HG03520 (cell line): ENCODE results near the gene HOXD3.

Experiments
- ATAC-seq: cut with Tn5 transposase; IDR thresholded peaks from one replicate; pipeline ENCODE4 v1.9.1; 2021; ENCODE audit warnings: mild to moderate bottlenecking, moderate library complexity; ENCODE audit not compliant: unreplicated experiment

The HOXD3 gene

DNA sequence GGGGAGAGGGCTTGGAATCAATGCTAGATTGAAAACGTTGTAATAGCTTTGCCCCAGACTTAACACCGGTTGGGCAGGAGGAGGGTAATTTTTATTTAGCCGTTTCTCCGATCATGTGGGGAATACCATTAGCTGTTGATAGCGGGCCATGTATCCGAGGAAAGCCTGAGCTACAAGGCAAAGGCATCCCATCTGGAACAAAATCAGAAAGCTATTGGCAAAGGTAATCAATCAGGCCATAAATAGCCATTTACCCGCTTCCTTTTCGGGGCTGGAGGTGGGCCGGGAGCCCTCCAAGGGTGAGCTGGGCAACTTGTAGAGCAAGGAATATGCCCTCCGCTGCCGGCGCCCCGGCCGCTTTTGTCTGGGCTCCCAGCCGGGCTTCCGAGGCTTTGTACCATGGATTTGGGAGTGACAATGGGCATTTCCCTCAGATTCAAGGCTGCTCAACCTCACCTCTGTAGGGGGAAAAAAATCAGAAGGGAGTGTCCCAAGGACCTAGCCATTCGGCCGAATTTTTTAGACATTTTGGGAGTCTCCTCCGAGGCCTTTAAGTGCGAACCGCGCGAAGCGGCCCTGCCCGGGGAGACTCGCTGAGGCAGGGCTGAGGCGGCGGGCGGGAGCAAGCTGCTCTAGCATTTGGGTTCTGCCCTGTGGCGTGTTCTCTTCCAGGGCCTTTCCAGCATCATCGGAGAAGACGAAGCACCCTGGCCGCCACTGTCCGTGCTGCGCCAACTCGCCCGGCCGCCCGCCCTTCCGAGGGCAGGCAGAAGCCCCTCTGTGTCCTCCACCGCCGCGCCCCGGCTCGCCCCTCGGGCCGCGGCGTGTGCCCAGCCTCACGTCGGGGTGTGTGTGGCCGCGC is 35.7 kb upstream of the HOXD3 start:
- no peak for ATAC-seq

DNA sequence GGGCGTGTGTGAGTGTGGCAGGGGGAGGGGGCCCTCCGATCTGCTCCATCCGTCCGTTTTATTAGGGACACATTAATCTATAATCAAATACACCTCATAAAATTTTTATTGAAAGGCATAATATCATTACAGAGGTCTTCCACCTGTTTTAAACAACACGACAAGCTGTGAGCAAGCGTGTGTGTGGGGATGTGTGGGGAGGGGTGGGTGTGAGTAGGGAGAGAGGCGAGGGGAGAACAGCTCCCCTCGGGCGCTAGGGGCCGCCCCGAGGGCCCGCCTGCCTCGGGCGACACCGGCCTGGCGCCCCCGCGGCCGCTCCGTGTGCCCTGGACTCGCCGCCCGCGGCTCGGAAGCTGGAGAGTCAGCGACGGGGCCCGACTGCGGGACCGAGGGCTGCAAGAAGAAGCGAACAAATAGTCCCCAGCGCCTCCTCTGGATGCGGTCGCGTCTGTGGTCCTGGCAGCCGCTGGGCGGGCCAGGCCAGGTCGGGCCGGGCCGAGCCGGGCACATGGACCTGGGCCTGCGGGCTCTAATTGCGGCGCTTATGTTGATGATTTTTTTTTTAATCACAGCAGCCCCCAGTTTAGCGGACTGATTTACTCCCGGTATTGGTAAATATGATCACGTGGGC is 34.9 kb upstream of the HOXD3 start:
- no peak for ATAC-seq

DNA sequence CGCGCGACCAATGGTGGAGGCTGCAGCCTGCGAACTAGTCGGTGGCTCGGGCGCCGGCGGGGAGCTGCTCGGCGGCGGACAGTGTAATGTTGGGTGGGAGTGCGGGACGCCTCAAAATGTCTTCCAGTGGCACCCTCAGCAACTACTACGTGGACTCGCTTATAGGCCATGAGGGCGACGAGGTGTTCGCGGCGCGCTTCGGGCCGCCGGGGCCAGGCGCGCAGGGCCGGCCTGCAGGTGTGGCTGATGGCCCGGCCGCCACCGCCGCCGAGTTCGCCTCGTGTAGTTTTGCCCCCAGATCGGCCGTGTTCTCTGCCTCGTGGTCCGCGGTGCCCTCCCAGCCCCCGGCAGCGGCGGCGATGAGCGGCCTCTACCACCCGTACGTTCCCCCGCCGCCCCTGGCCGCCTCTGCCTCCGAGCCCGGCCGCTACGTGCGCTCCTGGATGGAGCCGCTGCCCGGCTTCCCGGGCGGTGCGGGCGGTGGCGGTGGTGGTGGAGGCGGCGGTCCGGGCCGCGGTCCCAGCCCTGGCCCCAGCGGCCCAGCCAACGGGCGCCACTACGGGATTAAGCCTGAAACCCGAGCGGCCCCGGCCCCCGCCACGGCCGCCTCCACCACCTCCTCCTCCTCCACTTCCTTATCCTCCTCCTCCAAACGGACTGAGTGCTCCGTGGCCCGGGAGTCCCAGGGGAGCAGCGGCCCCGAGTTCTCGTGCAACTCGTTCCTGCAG is 34.3 kb upstream of the HOXD3 start, which contains the start of gene HOXD9:
Gene HOXD9 (plus strand): TSS at position 37 of the 728 bp plus-strand sequence. CDS start 50 bp downstream, at position 87.
- ATAC-seq, result no peak

DNA sequence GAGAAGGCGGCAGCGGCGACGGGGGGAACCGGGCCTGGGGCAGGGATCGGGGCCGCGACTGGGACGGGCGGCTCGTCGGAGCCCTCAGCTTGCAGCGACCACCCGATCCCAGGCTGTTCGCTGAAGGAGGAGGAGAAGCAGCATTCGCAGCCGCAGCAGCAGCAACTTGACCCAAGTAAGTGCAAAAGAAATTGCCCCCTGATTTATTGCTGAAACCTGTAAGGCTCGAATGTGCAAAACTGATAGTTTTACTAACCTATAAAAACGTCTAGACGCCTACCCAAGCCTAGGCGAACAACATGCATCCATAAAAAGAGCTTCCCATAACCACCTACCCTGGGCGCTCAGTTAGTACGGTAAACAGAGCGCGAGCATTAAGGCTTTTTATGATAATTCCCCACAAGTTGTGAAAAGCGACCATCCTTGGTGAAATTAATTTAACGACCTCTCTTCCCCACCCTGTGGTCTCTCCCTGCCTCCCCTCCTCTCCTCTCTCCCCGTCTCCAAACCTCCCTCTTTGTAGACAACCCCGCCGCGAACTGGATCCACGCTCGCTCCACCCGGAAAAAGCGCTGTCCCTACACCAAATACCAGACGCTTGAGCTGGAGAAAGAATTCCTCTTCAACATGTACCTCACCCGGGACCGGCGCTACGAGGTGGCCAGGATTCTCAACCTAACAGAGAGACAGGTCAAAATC is 33.5 kb upstream of the HOXD3 start:
- no peak for ATAC-seq

DNA sequence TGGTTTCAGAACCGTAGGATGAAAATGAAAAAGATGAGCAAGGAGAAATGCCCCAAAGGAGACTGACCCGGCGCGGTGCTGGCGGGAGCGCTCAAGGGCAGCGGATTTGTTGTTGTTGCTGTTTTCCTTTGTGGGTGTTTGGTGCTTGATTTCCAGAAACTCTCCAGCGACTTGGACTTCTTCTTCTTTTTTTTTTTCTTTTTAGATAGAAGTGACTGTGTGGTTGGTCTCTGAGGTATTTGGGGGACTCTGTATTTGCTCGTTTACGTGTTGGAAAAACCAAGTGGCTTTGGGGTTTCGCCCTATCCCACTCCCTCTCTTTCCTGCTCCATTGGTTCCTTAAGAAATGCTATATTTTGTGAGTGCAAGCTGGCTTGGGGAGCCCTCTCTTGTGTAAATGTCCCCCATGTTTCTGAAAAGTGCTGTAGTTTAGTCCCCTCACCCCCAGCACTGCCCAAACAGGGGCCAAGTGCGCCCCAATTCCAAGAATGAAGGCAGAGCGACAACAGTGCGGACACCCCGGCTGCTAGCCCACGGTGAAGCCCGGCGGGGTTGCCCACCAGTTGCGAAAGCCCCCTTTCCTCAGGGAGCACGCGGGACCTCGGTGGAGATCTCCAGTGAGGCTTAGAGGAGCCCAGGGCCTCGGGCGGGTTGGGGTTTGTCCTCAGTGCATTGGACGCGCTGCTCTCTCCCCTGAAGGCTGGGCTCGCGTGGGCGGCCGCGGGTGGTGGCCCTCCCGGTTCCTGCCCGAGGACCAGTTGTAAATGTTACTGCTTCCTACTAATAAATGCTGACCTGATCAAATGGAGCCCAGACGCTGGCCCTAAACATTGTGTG is 32.8 kb upstream of the HOXD3 start:
- ATAC-seq, result no peak

DNA sequence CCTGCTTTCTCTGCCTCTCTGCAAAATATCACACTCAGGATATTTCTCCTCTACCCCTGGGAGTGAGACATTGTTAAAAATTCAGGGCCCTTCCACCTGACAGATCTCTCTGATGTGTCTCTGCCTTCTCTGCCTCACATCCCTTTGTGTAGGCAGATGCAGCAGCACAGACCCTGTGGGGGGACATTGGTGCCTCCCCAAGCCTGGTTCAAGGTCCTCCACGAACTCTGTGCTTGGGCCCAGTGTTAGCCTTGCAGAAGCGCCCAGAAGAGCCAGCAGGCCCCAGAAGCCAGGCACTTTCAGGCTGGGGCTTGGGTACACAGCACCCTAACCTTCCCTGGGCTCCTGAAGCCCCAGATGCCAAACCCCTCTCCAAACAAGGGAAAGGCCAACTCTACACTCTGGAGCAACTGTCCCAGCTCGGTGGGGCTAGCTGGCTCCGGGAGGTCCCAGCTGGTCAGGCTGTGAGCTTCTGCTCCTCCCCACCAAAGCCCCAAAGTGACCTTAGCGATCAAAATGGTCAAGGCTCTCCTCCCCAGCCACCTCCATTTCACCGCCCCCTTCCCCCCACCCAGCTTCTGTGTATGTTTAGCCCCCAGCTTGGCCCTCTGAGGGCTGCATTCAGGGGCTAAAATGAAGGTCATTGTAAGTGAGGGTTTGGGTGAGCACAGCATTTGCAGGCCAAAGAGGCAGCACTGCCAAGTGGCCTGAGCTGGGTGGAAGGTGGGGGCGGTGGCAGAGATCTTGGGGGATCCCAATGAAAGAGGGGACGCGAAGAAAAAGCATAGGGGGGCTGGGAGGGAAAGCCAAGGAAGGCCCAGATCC is 31.9 kb upstream of the HOXD3 start:
- ATAC-seq, result no peak

DNA sequence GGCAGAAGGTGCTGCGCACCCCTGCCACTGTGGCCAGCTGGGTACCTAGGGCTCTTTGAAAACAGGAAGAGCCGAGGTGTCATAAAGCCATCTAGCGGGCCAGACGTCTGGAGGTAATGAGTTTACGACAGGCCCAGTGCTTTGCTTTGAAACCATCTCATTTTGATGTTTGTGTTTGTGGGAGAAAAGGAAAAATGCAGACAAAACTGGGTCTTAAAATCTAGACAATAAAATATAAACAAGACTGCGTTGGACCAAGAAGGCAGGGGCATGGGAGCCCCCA is 31.4 kb upstream of the HOXD3 start:
- ATAC-seq, result no peak

DNA sequence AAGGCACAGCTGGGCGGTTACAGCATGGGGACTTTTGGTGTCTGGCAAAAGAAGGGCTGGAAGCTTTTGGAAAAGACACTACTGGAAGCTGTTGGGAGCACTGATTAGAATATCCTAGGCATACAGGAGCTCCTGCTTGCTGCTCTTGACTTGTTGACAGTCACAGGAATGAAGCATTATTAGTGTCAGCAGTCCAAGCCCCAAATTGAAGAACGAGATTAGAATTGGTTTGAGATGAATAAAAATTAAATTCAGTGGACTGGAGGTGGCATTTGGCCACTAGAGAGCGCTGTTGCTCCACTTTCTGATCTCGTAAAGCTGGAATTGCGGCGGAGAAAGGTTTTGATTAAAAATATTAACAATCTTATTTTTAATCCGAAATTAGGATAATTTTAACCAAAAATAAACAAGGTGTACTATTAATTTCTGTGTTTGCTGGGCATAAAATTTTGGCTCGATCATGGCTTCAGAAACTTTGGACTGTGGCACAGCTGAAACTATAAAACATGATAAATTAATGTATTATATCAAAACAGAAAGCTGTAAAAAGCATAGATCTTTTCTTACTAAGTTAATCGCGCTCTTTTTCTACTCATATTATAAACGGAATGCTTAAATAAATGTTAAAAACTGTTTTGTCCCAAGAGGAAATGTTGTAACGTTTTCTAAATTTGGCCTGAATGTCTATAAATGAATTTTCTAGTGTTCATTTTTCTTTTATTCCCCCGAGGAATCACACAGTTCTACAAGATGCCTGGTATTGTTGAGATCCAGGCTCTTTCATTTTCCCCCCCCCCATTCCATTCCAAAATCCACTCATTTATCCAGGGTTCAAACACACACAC is 30.0 kb upstream of the HOXD3 start:
- no peak for ATAC-seq

DNA sequence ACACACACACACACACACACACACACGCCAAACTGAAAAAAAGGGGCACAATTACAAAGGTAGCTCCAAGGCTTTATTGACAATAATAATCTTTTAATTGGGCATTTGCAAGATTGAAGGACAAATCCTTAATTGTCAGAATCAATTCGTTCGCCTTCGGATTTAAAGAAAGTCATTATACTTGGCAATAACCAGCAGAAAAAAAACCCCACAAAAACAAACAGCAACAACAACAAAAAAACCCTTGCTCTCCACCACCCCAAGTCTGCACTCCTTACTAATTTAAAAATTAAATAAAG is 29.4 kb upstream of the HOXD3 start:
- ATAC-seq, result no peak

DNA sequence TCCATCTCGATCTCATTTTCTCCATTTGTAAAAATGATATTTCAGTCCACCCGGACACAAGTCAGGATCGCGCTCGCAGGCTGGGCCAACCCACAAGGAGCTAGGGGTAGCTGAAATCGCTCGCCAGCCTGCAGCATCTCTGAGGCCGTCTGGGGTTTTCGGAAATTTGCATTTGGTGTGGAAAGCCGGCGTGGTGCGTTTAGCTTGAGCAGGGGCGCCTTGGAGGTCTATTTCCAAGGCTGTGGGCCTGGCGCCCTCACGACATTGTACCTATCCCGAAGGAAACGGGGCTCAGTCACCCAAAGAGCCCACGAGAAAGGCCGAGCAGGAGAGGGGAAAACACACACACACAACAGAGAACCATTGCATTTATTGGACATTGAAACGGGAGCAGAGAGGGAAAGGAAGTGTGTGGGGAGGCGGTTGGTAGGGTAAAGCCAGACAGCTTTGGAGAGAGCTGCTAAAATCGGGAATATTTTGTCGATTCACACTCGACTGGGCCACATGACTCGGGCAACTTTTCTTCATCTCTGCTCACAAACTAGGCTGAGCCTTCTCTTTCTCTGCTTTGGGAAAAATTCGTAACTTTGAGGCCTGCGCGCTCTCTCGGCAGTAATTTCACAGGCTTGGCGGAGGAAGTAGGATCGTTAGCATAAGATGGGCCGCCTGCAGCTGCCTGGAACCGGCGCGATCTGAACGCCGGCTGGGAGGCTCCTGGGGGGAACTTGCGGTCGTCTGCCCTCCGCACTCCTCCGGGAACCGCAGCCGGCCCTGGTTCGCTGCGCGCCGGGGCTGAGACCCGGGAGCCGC is 28.7 kb upstream of the HOXD3 start:
- no peak for ATAC-seq

DNA sequence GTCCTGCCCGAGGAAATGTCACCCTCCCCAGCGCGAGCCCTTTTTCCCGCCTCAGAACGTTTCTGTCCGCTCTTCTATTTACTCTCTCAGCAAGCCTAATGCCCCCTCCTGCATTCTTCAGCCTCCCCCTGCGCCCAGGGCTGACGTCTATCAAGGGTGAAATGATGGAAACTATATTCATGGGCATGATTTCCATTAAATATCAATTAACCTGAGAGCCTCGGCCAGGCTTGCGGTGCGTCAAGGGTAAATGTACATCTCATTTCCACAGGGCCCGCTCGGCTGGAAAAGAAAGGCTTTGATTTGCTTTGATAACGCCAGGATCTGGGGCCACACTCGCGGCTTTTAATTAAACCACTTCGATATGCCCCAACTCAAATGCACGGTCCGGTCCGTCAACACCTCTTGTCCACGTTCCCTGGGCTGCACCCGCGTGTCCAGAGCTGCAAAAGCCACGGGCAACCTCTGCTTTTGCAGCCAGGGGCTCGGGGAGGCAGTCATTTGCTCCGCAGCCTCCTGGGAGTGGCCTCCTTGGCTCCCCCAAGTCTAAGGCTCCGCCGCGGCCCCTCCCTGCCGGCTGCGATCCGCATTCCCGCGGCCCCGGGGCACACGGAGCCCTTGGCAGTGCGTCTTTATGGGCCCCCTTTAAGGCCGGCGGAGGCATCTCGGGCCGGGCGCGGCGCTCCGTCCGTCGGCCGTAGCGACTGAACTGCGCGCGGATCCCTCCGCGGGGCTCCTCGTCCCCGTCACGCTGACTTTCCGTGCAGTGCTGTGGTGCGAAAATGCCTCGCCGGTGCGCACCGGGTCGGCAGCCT is 27.9 kb upstream of the HOXD3 start, which contains the start of gene HOXD8:
Gene HOXD8 (plus strand): TSS at position 724 of the 815 bp plus-strand sequence. CDS start 662 bp downstream, outside the sequence.
- ATAC-seq, result no peak

DNA sequence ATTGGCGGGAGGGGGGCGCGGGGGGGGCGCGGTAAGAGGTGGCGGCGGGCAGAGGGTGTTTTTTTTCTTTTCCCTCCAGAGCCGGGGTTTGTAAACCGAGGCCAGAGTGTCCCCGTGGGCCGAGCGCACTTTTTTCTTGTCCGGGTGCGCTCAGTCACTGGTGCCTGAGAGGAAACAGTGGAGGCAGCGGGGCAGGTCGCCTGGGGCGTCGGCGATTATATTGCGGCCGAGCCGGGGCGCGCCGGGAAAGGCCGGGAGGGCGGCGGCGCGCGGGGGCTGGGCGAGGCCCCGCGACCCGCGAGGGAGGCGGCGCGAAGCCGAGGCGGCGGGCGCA is 27.3 kb upstream of the HOXD3 start:
- no peak for ATAC-seq

DNA sequence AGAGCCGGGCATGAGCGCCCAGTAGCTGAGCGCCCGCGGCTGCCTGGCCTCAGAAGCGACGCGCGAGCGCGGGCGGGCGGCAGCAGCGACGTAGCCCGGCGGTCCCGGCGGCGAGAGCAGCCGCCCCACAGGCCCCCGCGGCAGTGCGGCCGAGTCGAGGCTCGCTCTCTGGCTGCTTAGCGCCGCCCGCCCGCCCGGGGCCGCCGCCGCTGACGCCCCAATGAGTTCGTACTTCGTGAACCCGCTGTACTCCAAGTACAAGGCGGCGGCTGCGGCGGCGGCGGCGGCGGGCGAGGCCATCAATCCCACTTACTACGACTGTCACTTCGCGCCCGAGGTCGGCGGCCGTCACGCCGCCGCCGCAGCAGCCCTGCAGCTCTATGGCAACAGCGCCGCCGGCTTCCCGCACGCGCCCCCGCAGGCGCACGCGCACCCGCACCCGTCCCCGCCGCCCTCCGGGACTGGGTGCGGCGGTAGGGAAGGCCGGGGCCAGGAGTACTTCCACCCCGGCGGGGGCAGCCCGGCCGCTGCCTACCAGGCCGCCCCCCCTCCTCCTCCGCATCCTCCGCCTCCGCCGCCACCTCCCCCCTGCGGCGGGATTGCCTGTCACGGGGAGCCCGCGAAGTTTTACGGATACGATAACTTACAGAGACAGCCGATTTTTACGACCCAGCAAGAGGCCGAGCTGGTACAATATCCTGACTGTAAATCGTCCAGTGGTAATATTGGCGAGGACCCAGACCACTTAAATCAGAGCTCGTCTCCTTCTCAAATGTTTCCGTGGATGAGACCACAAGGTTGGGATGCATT is 26.8 kb upstream of the HOXD3 start:
- ATAC-seq, result no peak

DNA sequence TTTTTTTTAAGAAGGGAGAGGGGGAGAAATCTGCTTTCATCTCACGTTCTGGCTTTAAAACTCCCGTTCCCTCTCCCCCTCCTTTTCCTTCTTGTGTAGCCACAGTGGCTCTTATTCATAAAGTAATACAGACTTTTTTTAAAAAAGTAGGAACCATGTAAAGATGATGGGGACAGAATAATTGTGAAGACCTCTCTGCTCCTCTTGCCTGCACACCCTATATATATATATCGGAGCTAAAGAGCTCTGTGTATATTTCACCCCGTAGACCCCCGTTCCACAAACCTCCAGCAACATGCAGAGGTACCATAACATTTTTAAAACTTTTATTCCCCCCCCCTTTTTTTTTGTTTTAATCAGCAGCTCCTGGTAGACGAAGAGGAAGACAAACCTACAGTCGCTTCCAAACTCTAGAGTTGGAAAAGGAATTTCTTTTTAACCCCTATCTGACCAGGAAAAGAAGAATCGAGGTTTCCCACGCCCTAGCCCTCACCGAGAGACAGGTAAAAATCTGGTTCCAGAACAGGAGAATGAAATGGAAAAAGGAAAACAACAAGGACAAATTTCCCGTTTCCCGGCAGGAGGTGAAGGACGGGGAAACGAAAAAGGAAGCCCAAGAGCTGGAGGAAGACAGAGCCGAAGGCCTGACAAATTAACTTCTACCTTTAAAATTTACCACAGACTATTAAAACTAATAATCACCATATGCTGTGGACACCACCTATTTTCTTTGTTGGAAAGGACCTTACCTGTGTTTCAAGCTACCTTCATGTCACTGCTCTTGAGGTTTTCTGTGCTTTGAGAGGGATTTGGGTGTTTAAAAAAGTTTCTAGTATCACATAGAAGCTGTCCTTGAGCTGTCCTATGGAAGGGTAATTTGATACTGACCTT is 25.9 kb upstream of the HOXD3 start:
- no peak for ATAC-seq

DNA sequence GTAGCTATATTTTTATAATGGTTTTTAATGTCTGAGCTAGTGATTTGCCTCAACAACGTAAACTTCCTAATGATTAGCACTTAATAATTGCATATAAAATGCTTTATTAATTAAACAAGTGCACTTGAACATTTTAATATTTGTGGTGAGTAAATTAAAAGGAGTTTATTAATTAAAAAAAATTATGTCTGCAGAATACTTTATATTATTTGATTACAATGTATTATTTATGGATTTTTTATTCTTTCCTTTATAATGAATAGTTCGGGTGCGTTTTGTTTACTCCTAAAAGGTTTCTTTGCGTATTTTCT is 25.3 kb upstream of the HOXD3 start:
- ATAC-seq, result no peak
